WTC11 (cell line): ENCODE data around the gene HECTD4. TPM values are rescaled to one million over a fixed set of nuclear protein-coding genes. Genes with fewer than 3 reads are reported as not detected.

Source experiments
- ATAC-seq: fragments of 200-7000 bp; cut with Tn5 transposase; 2 replicates; pipeline ENCODE4 v1.10.0; 2021; ENCODE audit warnings: mild to moderate bottlenecking, moderate library complexity
- CTCF ChIA-PET: fragments of 300-600 bp; sonication (Branson Sonifier 250); formaldehyde crosslinking; loops from one replicate; lab custom pipeline; 2021; ENCODE audit warnings: antibody characterized with exemption; lab: Charles Lee
- POLR2A ChIA-PET: fragments of 350-600 bp; sonication (Branson Sonifier 250); formaldehyde crosslinking; loops from one replicate; lab custom pipeline; 2021; ENCODE audit warnings: antibody characterized with exemption; lab: Charles Lee
- DNase-seq: peaks from one replicate; pipeline ENCODE4 v3.0.0; 2021; ENCODE audit warnings: low spot score
- H3K27ac Mint-ChIP-seq: 2 replicates; pipeline ENCODE4 v1.8.0; 2021; ENCODE audit warnings: mixed read lengths
- H3K27me3 Mint-ChIP-seq: 2 replicates; pipeline ENCODE4 v1.8.0; 2021; ENCODE audit warnings: low read depth, mild to moderate bottlenecking, moderate library complexity, mixed read lengths
- H3K36me3 Mint-ChIP-seq: 2 replicates; pipeline ENCODE4 v1.8.0; 2021; ENCODE audit warnings: mixed read lengths
- H3K4me1 Mint-ChIP-seq: 2 replicates; pipeline ENCODE4 v1.8.0; 2022; ENCODE audit warnings: mixed read lengths
- H3K4me3 Mint-ChIP-seq: 2 replicates; pipeline ENCODE4 v1.8.0; 2021; ENCODE audit warnings: mild to moderate bottlenecking, moderate library complexity, mixed read lengths
- H3K9me3 Mint-ChIP-seq: 2 replicates; pipeline ENCODE4 v1.8.0; 2021; ENCODE audit warnings: mixed read lengths
- CREB1 ChIP-seq: sonication (generic); formaldehyde crosslinking; IDR thresholded peaks from 2 replicates; pipeline ENCODE4 v1.8.0; 2023; ENCODE audit warnings: mild to moderate bottlenecking, missing genetic modification reagents
- FOXP1 ChIP-seq: sonication (generic); formaldehyde crosslinking; IDR thresholded peaks from 2 replicates; pipeline ENCODE4 v1.8.0; 2022; ENCODE audit warnings: missing genetic modification reagents, mild to moderate bottlenecking, moderate library complexity, borderline replicate concordance
- NFATC4 ChIP-seq: fragments of 250-450 bp; sonication (Bioruptor Pico); IDR thresholded peaks from 2 replicates; pipeline ENCODE4 v1.9.0; 2021; ENCODE audit warnings: mild to moderate bottlenecking
- NR3C1 ChIP-seq: sonication (generic); formaldehyde crosslinking; conservative IDR thresholded peaks from 2 replicates; pipeline ENCODE4 v1.8.1; 2023; ENCODE audit warnings: low read depth, mild to moderate bottlenecking, missing genetic modification reagents
- total RNA-seq: library from RNA; stranded (reverse); gene quantifications from 3 replicates; pipeline ENCODE4 v1.2.3, GENCODE V29; 2021
- TF ChIP-seq, protein P1 (sequence below): sonication (generic); formaldehyde crosslinking; IDR thresholded peaks from 2 replicates; pipeline ENCODE4 v1.8.0; 2022; ENCODE audit warnings: mild to moderate bottlenecking, missing genetic modification reagents
- TF ChIP-seq, protein P2 (sequence below): sonication (generic); formaldehyde crosslinking; IDR thresholded peaks from 2 replicates; pipeline ENCODE4 v1.8.0; 2022; ENCODE audit warnings: missing genetic modification reagents
- TF ChIP-seq, protein P3 (sequence below): sonication (generic); formaldehyde crosslinking; IDR thresholded peaks from 2 replicates; pipeline ENCODE4 v1.8.1; 2022; ENCODE audit warnings: mild to moderate bottlenecking, moderate library complexity, missing genetic modification reagents
- TF ChIP-seq, protein P4 (sequence below): sonication (generic); formaldehyde crosslinking; conservative IDR thresholded peaks from 2 replicates; pipeline ENCODE4 v1.8.1; 2023; ENCODE audit warnings: mild to moderate bottlenecking, low read depth, missing genetic modification reagents, moderate library complexity
- TF ChIP-seq, protein P5 (sequence below): sonication (generic); formaldehyde crosslinking; conservative IDR thresholded peaks from 2 replicates; pipeline ENCODE4 v1.8.1; 2022; ENCODE audit warnings: mild to moderate bottlenecking, missing genetic modification reagents

HECTD4 gene
- total RNA-seq, 1 experiment from 2014 or later, result 31.7 TPM

DNA sequence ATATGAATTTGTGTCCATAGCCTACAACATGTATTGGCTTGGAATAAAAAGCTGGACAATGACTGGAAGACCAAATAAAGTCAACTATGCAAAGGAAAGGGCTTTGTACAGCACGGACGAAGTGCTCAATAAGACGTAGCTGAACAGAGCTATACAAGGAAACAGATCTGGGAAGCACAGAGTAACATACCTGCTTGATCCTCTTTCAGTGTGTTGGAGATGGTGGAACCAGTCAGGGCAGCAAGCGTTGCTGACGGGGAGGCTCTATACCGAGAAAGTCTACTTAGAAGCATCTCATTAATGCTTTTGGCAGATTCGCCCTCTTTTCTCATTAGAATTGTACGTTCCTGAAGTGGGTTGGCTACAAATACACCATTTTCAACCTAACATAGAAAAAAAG, 99.3 kb downstream of the HECTD4 start:
- H3K4me3 Mint-ChIP-seq, result no peak overlapping the region
- CTCF ChIA-PET, result interaction anchor here (1.4 kb wide), 1 partner anchor 85 kb away, joined by 8 read pairs; no protein-coding TSS in a partner anchor
- no peaks in the 10 kb centered on the region for H3K36me3 Mint-ChIP-seq

DNA sequence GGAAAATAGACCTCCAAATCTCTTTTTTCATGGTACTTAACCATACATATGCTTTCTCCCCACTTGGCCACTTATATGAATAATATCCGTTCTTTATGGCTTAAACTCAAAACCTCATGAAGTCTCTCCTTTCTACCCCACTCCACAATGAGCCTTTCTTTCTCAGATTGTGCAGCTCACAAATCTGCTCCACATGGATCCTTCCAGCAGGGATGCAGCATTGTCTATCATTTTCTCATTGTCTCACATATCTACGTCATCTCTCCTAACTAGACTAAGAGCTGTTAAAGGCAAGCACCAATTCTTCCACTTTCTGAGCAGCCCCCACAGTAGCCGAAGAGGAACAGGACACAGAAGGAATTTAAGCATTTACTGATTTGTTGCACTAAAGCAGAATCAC, 106.4 kb downstream of the HECTD4 start:
- ChIA-PET CTCF (interaction anchor here (1.8 kb wide), 1 partner anchor 14 kb away, joined by 6 read pairs; no protein-coding TSS in a partner anchor), POLR2A (no interaction called here)
- peaks cover 3% of the 10 kb centered on the region; the same call in 1 of the 2 replicates for H3K36me3 Mint-ChIP-seq
- no peaks in the 10 kb centered on the region for H3K9me3 Mint-ChIP-seq
- H3K4me1 Mint-ChIP-seq, result no peaks in the 10 kb centered on the region
- H3K27ac Mint-ChIP-seq, result no peak overlapping the region
- H3K27me3 Mint-ChIP-seq, result no peaks in the 10 kb centered on the region
- DNase-seq (no peak), ATAC-seq (no peak)
- no peak overlapping the region for H3K4me3 Mint-ChIP-seq
- TF ChIP-seq, protein P1, sequence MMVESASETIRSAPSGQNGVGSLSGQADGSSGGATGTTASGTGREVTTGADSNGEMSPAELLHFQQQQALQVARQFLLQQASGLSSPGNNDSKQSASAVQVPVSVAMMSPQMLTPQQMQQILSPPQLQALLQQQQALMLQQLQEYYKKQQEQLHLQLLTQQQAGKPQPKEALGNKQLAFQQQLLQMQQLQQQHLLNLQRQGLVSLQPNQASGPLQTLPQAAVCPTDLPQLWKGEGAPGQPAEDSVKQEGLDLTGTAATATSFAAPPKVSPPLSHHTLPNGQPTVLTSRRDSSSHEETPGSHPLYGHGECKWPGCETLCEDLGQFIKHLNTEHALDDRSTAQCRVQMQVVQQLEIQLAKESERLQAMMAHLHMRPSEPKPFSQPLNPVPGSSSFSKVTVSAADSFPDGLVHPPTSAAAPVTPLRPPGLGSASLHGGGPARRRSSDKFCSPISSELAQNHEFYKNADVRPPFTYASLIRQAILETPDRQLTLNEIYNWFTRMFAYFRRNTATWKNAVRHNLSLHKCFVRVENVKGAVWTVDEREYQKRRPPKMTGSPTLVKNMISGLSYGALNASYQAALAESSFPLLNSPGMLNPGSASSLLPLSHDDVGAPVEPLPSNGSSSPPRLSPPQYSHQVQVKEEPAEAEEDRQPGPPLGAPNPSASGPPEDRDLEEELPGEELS (CRISPR knock-in tag), result no peak
- TF ChIP-seq, protein P2, sequence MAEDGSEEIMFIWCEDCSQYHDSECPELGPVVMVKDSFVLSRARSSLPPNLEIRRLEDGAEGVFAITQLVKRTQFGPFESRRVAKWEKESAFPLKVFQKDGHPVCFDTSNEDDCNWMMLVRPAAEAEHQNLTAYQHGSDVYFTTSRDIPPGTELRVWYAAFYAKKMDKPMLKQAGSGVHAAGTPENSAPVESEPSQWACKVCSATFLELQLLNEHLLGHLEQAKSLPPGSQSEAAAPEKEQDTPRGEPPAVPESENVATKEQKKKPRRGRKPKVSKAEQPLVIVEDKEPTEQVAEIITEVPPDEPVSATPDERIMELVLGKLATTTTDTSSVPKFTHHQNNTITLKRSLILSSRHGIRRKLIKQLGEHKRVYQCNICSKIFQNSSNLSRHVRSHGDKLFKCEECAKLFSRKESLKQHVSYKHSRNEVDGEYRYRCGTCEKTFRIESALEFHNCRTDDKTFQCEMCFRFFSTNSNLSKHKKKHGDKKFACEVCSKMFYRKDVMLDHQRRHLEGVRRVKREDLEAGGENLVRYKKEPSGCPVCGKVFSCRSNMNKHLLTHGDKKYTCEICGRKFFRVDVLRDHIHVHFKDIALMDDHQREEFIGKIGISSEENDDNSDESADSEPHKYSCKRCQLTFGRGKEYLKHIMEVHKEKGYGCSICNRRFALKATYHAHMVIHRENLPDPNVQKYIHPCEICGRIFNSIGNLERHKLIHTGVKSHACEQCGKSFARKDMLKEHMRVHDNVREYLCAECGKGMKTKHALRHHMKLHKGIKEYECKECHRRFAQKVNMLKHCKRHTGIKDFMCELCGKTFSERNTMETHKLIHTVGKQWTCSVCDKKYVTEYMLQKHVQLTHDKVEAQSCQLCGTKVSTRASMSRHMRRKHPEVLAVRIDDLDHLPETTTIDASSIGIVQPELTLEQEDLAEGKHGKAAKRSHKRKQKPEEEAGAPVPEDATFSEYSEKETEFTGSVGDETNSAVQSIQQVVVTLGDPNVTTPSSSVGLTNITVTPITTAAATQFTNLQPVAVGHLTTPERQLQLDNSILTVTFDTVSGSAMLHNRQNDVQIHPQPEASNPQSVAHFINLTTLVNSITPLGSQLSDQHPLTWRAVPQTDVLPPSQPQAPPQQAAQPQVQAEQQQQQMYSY (CRISPR knock-in tag), result no peak
- TF ChIP-seq CREB1 (CRISPR knock-in tag) (no peak), NFATC4 (CRISPR knock-in tag) (no peak), FOXP1 (no peak)
- TF ChIP-seq, protein P3, sequence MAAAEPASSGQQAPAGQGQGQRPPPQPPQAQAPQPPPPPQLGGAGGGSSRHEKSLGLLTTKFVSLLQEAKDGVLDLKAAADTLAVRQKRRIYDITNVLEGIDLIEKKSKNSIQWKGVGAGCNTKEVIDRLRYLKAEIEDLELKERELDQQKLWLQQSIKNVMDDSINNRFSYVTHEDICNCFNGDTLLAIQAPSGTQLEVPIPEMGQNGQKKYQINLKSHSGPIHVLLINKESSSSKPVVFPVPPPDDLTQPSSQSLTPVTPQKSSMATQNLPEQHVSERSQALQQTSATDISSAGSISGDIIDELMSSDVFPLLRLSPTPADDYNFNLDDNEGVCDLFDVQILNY, result no peak
- TF ChIP-seq, all 79 proteins: peak for 0

More for the DNA sequence above, 99.3 kb downstream of the HECTD4 start:
- Mint-ChIP-seq H3K27ac (peak overlapping the region; percentile 9; the same call in 1 of the 2 replicates), H3K4me1 (no peaks in the 10 kb centered on the region), H3K9me3 (no peaks in the 10 kb centered on the region), H3K27me3 (no peaks in the 10 kb centered on the region)
- POLR2A ChIA-PET, result no interaction called here
- DNase-seq (no peak), ATAC-seq (no peak)
- TF ChIP-seq NR3C1 (CRISPR knock-in tag), result no peak
- TF ChIP-seq, protein P4, sequence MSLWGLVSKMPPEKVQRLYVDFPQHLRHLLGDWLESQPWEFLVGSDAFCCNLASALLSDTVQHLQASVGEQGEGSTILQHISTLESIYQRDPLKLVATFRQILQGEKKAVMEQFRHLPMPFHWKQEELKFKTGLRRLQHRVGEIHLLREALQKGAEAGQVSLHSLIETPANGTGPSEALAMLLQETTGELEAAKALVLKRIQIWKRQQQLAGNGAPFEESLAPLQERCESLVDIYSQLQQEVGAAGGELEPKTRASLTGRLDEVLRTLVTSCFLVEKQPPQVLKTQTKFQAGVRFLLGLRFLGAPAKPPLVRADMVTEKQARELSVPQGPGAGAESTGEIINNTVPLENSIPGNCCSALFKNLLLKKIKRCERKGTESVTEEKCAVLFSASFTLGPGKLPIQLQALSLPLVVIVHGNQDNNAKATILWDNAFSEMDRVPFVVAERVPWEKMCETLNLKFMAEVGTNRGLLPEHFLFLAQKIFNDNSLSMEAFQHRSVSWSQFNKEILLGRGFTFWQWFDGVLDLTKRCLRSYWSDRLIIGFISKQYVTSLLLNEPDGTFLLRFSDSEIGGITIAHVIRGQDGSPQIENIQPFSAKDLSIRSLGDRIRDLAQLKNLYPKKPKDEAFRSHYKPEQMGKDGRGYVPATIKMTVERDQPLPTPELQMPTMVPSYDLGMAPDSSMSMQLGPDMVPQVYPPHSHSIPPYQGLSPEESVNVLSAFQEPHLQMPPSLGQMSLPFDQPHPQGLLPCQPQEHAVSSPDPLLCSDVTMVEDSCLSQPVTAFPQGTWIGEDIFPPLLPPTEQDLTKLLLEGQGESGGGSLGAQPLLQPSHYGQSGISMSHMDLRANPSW (CRISPR knock-in tag), result no peak
- TF ChIP-seq, protein P5, sequence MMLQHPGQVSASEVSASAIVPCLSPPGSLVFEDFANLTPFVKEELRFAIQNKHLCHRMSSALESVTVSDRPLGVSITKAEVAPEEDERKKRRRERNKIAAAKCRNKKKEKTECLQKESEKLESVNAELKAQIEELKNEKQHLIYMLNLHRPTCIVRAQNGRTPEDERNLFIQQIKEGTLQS (CRISPR knock-in tag), result no peak
- TF ChIP-seq, protein P2 (CRISPR knock-in tag), result no peak
